Measurements from ENCODE around the gene ARHGEF17.

- no peak for TF ChIP-seq EGR1 (IDR thresholded peaks at IDR 0.05; ENCODE audit: low read depth in 2 of 2)
- TF ChIP-seq CTCF (IDR thresholded peaks at IDR 0.05; ENCODE audit: low read depth, low read length, missing input control): no peak
- TF ChIP-seq YY1 (IDR thresholded peaks at IDR 0.05): no peak
- TF ChIP-seq SP1 (IDR thresholded peaks at IDR 0.05): no peak
- no peak for TF ChIP-seq REST (IDR thresholded peaks at IDR 0.05)
Observed at GRCh38 chr11:73379189-73379880, 71.3 kb downstream of the ARHGEF17 start.

All from liver (tissue), 3 donors.